ENCODE measurements around the gene ANKRD12. TPM values are rescaled to one million over a fixed set of nuclear protein-coding genes. Genes with fewer than 3 reads are reported as not detected.
"Not testable (repeated sequence)": the region's sequence is repeated elsewhere in the genome, so short reads cannot be mapped to it uniquely, and the experiment has no call there.

The ANKRD12 gene
- 35.3 and 66.2 TPM in 2 replicates for total RNA-seq (ENCODE audit: low replicate concordance)

DNA sequence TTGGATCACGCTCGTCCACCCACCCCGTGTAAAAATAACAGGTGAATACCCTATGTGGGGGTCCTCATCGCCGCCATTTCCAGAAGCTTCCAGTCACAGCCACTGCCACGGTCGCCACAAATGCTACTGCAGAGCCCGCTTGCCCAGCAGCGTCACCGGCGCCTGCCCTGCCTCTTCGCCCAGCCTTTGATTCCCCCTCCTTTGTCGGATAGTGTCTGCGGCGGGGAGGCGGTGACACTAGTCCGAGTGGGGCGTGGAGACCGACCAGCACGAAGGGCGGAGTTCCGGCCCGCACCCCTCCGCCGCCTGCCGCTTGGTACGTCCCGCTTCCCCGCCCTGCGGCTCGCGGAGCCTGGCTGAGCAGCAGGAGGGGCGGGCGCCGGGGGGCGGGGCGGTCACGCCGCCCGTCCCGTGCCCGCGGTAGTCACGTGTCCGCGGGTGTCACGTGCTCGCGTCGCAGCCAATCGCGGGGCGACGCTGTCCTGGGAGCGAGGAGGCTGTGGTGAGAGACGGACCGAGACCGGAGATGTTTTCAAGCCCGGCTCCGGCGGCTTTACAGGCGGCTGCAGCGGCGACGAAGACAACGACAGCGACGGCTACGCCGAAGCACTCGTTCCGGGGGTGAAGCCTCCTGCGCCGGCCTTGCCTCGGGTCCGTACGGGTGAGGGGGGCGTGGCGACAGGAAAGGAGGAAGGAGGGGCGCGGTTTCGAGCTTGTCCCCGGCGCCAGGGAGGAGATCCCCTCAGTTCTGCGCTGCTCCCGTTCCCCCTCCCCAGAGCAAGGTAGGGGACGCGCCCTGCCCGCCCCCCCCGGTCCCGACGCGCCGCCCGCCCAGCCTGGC lies at the start of gene ANKRD12:
Gene ANKRD12 (plus strand): TSS at position 467 of the 841 bp plus-strand sequence. CDS start 45,652 bp downstream, outside the sequence.
- DNase-seq (ENCODE audit: low read depth), result peak; percentile 95

DNA sequence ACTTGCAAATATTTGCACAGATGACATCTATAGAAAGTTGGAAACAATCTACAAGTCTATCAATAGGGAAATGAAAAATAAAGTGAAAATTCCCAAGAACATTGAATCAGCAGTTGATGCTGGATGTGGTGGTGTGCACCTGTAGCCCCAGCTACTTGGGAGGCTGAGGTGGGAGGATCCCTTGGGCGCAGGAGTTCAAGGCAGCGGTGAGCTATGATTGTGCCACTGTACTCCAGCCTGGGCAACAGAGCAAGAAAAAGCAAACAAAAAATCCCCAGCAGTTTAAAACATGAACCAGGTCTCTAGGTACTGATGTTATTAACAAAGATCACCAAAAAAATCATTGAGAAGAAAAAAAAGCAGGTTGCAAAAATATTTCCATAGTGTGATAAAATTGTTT lies 49.4 kb upstream of the ANKRD12 start:
- no peak for DNase-seq (ENCODE audit: low read depth)
- TF ChIP-seq, protein P1, sequence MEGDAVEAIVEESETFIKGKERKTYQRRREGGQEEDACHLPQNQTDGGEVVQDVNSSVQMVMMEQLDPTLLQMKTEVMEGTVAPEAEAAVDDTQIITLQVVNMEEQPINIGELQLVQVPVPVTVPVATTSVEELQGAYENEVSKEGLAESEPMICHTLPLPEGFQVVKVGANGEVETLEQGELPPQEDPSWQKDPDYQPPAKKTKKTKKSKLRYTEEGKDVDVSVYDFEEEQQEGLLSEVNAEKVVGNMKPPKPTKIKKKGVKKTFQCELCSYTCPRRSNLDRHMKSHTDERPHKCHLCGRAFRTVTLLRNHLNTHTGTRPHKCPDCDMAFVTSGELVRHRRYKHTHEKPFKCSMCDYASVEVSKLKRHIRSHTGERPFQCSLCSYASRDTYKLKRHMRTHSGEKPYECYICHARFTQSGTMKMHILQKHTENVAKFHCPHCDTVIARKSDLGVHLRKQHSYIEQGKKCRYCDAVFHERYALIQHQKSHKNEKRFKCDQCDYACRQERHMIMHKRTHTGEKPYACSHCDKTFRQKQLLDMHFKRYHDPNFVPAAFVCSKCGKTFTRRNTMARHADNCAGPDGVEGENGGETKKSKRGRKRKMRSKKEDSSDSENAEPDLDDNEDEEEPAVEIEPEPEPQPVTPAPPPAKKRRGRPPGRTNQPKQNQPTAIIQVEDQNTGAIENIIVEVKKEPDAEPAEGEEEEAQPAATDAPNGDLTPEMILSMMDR (IDR thresholded peaks at IDR 0.05; ENCODE audit: insufficient read depth, low read length), result no peak
- no peak overlapping the region for H3K4me3 ChIP-seq (ENCODE audit: low read depth, low read length)

More for the DNA sequence above, at the start of gene ANKRD12:
- TF ChIP-seq, protein P1 (IDR thresholded peaks at IDR 0.05; ENCODE audit: insufficient read depth, low read length), result no peak
- peak within 1 kb of the TSS; percentile 89 for H3K4me3 ChIP-seq (ENCODE audit: low read depth, low read length)

DNA sequence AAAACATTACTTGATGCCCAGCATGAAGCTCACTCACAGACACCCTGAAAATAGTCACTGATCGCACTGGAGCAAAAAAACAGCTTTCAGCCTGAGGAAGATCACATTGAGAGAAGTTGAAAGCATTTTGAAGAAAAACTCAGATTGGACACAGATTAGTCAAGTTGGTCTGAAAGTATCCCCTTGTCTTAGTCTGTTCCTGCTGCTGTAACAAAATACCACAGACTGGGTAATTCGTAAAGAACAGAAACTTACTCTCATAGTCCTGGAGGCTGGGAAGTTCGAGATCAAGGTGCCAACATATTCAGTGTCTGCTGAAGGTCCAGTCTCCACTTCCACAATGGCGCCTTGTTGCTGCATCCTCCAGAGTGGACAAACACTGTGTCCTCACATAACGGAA lies 48.3 kb upstream of the ANKRD12 start:
- TF ChIP-seq, protein P1 (IDR thresholded peaks at IDR 0.05; ENCODE audit: insufficient read depth, low read length), result no peak
- no peak for DNase-seq (ENCODE audit: low read depth)
- H3K4me3 ChIP-seq (ENCODE audit: low read depth, low read length), result no peak overlapping the region

DNA sequence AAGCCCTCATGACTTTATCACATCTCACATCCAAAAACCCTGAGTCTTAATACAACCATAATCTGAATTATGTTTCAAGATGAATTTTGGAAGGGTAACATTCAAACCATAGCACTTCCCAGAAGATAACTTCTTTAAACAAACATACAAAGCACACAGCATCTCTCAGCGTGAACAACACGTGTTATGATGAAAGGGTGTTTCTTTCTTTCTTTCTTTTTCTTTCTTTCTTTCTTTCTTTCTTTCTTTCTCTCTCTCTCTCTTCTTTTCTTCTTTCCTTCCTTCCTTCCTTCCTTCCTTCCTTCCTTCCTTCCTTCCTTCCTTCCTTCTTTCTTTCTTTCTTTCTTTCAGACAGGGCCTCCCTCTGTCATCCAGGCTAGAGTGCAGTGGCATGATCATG lies 47.9 kb upstream of the ANKRD12 start:
- DNase-seq (ENCODE audit: low read depth); H3K4me3 ChIP-seq (ENCODE audit: low read depth, low read length): not testable (repeated sequence)

DNA sequence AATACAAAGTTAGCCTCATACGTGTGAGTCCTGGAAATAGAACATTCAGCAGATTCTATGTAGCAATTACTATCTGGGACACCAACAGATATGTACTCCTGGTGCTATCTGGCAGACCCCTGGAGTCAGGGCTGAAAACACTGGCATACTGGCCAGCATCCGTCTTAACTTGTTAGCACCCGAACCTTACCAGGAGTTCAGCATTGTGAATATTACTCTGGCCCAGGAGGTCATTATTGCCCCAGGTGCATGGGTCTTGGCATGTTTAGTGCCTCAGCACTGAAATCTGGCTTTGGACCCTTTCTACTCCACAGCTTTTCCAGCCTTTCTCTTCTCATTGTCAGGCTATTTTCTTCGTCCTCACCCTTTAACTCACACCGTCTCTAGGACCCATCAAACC lies 46.0 kb upstream of the ANKRD12 start:
- TF ChIP-seq, protein P1 (IDR thresholded peaks at IDR 0.05; ENCODE audit: insufficient read depth, low read length), result no peak
- H3K4me3 ChIP-seq (ENCODE audit: low read depth, low read length), result no peak overlapping the region

DNA sequence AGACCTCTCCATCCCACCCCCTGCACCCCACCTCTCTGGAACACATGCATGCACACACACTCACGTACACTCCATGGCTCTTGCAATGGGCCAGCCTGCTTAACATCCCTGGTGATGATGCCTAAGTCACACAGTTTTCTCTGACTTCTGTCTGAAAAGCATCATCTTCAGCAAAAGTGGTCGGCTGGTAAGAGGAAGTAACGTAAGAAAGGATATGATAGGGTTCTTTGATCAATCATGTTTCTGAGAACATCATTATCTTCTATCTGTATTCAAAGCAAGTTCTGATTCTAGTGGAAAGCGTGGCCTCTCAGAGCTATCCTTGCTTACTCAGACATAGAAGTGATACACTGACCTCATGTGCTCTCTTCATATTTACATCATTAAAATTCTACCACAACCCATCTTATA lies 45.5 kb upstream of the ANKRD12 start:
- DNase-seq (ENCODE audit: low read depth), result no peak
- TF ChIP-seq, protein P1 (IDR thresholded peaks at IDR 0.05; ENCODE audit: insufficient read depth, low read length), result no peak
- H3K4me3 ChIP-seq (ENCODE audit: low read depth, low read length), result no peak overlapping the region

More for the DNA sequence above, 46.0 kb upstream of the ANKRD12 start:
- no peak for DNase-seq (ENCODE audit: low read depth)

DNA sequence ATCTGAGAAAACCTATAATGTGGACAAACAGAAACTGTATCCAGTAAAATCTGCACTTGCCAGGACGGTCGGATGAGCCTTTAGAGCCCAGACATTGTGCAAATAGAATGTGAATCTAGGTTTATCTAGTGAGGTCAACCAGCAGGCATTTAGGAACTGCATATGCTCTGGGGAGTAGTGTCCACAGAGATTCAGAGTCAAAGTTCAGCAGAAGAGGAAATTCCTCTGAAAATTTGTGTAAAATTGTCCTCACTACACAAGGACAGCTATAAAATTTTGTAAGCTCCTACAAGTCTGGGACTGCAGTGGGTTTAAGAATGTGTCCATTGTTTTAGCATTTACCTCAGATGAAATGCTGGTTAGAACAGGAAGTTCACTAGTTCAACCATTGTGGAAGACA lies 43.9 kb upstream of the ANKRD12 start:
- peak; percentile 45 for DNase-seq (ENCODE audit: low read depth)
- H3K4me3 ChIP-seq (ENCODE audit: low read depth, low read length), result no peak overlapping the region
- TF ChIP-seq, protein P1 (IDR thresholded peaks at IDR 0.05; ENCODE audit: insufficient read depth, low read length), result no peak

DNA sequence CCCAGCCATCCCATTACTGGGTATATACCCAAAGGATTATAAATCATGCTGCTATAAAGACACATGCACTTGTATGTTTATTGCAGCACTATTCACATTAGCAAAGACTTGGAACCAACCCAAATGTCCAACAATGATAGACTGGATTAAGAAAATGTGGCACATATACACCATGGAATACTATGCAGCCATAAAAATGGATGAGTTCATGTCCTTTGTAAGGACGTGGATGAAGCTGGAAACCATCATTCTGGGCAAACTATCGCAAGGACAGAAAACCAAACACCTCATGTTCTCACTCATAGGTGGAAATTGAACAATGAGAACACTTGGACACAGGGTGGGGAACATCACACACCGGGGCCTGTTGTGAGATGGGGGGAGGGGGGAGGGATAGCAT lies 43.5 kb upstream of the ANKRD12 start:
- not testable (repeated sequence) for H3K4me3 ChIP-seq (ENCODE audit: low read depth, low read length); DNase-seq (ENCODE audit: low read depth)

Measured in fibroblast of the aortic adventitia (primary cell).